Measurements from ENCODE around the gene TMEM244. TPM values are rescaled to one million over a fixed set of nuclear protein-coding genes. Genes with fewer than 3 reads are reported as not detected.
"Not testable (repeated sequence)": the region's sequence is repeated elsewhere in the genome, so short reads cannot be mapped to it uniquely, and the experiment has no call there.

The TMEM244 gene
- total and polyA plus RNA-seq, 2 donors: not detected

DNA sequence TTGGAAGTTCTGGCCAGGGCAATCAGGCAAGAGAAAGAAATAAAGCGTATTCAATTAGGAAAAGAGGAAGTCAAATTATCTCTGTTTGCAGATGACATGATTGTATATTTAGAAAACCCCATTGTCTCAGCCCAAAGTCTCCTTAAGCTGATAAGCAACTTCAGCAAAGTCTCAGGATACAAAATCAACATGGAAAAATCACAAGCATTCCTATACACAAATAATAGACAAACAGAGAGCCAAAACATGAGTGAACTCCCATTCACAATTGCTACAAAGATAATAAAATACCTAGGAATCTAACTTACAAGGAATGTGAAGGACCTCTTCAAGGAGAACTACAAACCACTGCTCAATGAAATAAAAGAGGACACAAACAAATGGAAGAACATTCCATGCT, 21.6 kb downstream of the TMEM244 start:
- not testable (repeated sequence) for DNase-seq (ENCODE audit: low read depth in 6 of 9, low spot score in 9 of 9); H3K4me3 ChIP-seq (ENCODE audit: low read length in 2 of 2); H3K36me3 ChIP-seq (ENCODE audit: control insufficient read depth in 2 of 2, insufficient read depth in 2 of 2, low read length in 1 of 2); H3K27me3 ChIP-seq (ENCODE audit: control insufficient read depth in 2 of 2, insufficient read depth in 1 of 2, low read length in 1 of 2); H3K27ac ChIP-seq (ENCODE audit: low read depth in 1 of 2, low read length in 1 of 2); H3K4me1 ChIP-seq (ENCODE audit: control insufficient read depth in 2 of 2, insufficient read depth in 2 of 2, low read length in 2 of 2); H3K9me3 ChIP-seq (ENCODE audit: control insufficient read depth in 2 of 2, insufficient read depth in 1 of 2, low read length in 1 of 2)
- WGBS: 34% methylated on average over 1 of the region's 1 CpG

DNA sequence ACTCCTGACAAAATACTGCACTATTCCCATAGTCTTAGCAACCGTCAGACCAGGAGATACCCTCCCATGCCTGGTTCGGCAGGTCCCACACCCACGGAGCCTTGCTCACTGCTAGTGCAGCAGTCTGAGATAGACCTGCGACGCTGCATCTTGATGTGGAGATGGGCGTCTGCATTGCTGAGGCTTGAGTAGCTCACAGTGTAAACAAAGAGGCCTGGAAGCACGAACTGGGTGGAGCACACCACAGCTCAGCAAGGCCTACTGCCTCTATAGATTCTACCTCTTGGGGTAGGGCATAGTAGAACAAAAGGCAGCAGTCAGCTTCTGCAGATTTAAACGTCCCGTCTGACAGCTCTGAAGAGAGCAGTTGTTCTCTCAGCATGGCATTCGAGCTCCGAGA, 25.4 kb downstream of the TMEM244 start:
- 88% methylated on average over 11 of the region's 11 CpGs for WGBS
- Histone ChIP-seq H3K4me1 (ENCODE audit: control insufficient read depth in 2 of 2, insufficient read depth in 2 of 2, low read length in 2 of 2) (no peaks in the 10 kb centered on the region), H3K4me3 (ENCODE audit: low read length in 2 of 2) (no peak overlapping the region), H3K27ac (ENCODE audit: low read depth in 1 of 2, low read length in 1 of 2) (no peak overlapping the region), H3K36me3 (ENCODE audit: control insufficient read depth in 2 of 2, insufficient read depth in 2 of 2, low read length in 1 of 2) (no peaks in the 10 kb centered on the region), H3K27me3 (ENCODE audit: control insufficient read depth in 2 of 2, insufficient read depth in 1 of 2, low read length in 1 of 2) (no peaks in the 10 kb centered on the region), H3K9me3 (ENCODE audit: control insufficient read depth in 2 of 2, insufficient read depth in 1 of 2, low read length in 1 of 2) (no peaks in the 10 kb centered on the region)
- no peak for DNase-seq (ENCODE audit: low read depth in 6 of 9, low spot score in 9 of 9)

DNA sequence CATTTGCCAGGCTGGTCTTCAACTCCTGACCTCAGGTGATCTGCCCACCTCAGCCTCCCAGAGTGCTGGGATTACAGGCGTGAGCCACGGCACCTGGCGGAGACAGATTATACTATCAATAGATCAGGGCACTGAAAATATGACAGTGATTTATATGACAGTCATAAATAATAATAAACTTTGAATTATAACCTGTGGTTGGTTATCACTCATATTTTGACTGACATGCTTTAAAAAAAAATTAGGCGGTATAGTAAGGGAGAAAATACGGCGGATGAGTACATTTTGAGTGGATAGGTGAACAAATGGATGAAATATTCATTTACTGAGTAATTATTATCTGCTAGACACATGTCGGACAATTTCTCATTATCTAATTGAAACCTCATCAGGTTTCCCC, 28.8 kb downstream of the TMEM244 start:
- no peak overlapping the region for H3K4me3 ChIP-seq (ENCODE audit: low read length in 2 of 2)
- no peak overlapping the region for H3K27ac ChIP-seq (ENCODE audit: low read depth in 1 of 2, low read length in 1 of 2)
- WGBS: 92% methylated on average over 7 of the region's 7 CpGs
- no peaks in the 10 kb centered on the region for H3K9me3 ChIP-seq (ENCODE audit: control insufficient read depth in 2 of 2, insufficient read depth in 1 of 2, low read length in 1 of 2)
- no peaks in the 10 kb centered on the region for H3K36me3 ChIP-seq (ENCODE audit: control insufficient read depth in 2 of 2, insufficient read depth in 2 of 2, low read length in 1 of 2)
- DNase-seq (ENCODE audit: low read depth in 6 of 9, low spot score in 9 of 9): no peak
- H3K4me1 ChIP-seq (ENCODE audit: control insufficient read depth in 2 of 2, insufficient read depth in 2 of 2, low read length in 2 of 2): no peaks in the 10 kb centered on the region
- no peaks in the 10 kb centered on the region for H3K27me3 ChIP-seq (ENCODE audit: control insufficient read depth in 2 of 2, insufficient read depth in 1 of 2, low read length in 1 of 2)

DNA sequence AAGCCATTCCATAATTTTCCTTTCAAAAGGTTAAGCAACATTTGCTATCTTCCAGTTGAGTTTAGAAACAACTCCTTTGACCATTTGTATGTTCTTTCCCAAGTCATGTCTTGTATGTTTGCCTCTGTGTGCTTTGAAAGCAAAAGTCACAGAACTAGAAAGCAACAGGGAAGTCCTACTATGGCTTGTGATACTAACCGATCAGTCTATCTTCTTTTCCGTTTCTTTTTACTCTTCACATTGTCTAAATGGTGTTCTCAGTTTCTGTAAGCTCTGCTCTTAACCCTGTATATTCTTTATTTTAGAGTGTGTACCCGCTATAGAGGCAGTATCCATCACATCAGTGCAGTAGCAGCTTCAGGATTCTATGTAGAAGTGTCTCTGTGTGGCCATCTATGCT, 32.9 kb downstream of the TMEM244 start:
- Histone ChIP-seq H3K36me3 (ENCODE audit: control insufficient read depth in 2 of 2, insufficient read depth in 2 of 2, low read length in 1 of 2) (no peaks in the 10 kb centered on the region), H3K9me3 (ENCODE audit: control insufficient read depth in 2 of 2, insufficient read depth in 1 of 2, low read length in 1 of 2) (no peaks in the 10 kb centered on the region), H3K27ac (ENCODE audit: low read depth in 1 of 2, low read length in 1 of 2) (no peak overlapping the region), H3K4me3 (ENCODE audit: low read length in 2 of 2) (no peak overlapping the region), H3K27me3 (ENCODE audit: control insufficient read depth in 2 of 2, insufficient read depth in 1 of 2, low read length in 1 of 2) (no peaks in the 10 kb centered on the region), H3K4me1 (ENCODE audit: control insufficient read depth in 2 of 2, insufficient read depth in 2 of 2, low read length in 2 of 2) (no peaks in the 10 kb centered on the region)
- 80% methylated on average over 3 of the region's 3 CpGs for WGBS
- no peak for DNase-seq (ENCODE audit: low read depth in 6 of 9, low spot score in 9 of 9)

DNA sequence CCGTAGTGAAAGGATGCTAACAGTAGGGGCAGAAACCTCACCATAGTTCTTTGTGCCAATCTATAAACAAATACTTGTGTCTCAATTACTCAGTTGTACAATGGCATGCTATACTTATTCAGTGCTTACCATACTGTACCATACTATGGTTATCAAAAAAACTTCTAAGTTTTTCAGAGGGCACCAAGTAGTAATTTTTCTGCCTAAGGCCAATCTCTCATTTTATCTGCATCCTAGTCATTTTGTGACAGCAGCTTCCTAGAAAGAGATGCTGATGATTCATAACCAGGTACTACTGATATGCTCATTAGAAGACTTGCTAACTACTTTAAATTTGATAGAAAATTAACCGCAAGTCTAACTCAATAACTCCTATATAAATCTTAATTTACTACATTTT, 42.9 kb downstream of the TMEM244 start:
- Histone ChIP-seq H3K27me3 (ENCODE audit: control insufficient read depth in 2 of 2, insufficient read depth in 1 of 2, low read length in 1 of 2) (no peaks in the 10 kb centered on the region), H3K4me1 (ENCODE audit: control insufficient read depth in 2 of 2, insufficient read depth in 2 of 2, low read length in 2 of 2) (no peaks in the 10 kb centered on the region), H3K27ac (ENCODE audit: low read depth in 1 of 2, low read length in 1 of 2) (no peak overlapping the region), H3K36me3 (ENCODE audit: control insufficient read depth in 2 of 2, insufficient read depth in 2 of 2, low read length in 1 of 2) (no peaks in the 10 kb centered on the region), H3K4me3 (ENCODE audit: low read length in 2 of 2) (no peak overlapping the region), H3K9me3 (ENCODE audit: control insufficient read depth in 2 of 2, insufficient read depth in 1 of 2, low read length in 1 of 2) (no peaks in the 10 kb centered on the region)
- WGBS: 99% methylated on average over 2 of the region's 2 CpGs
- DNase-seq (ENCODE audit: low read depth in 6 of 9, low spot score in 9 of 9): no peak

DNA sequence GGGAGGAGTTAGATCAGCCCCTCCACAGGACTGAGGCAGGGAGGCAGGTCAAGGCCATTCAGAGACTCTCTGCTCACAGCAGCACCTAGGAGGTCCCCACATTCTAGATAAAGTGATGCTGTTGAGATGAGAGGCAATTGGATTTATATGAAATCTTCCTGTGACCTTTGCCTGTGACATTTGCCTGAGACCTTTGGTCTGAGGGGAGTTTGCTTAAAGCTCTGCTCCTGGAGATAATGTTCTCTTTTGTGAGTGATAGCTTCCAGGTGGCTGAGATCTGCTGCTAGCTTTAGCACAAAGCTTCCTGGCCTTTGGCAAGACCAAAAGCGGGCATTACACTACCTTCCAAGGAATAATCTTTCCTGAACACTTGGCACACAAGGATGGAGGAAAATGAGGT, 43.3 kb downstream of the TMEM244 start:
- H3K4me3 ChIP-seq (ENCODE audit: low read length in 2 of 2): no peak overlapping the region
- no peak overlapping the region for H3K27ac ChIP-seq (ENCODE audit: low read depth in 1 of 2, low read length in 1 of 2)
- no peaks in the 10 kb centered on the region for H3K9me3 ChIP-seq (ENCODE audit: control insufficient read depth in 2 of 2, insufficient read depth in 1 of 2, low read length in 1 of 2)
- H3K4me1 ChIP-seq (ENCODE audit: control insufficient read depth in 2 of 2, insufficient read depth in 2 of 2, low read length in 2 of 2): no peaks in the 10 kb centered on the region
- DNase-seq (ENCODE audit: low read depth in 6 of 9, low spot score in 9 of 9): no peak
- H3K36me3 ChIP-seq (ENCODE audit: control insufficient read depth in 2 of 2, insufficient read depth in 2 of 2, low read length in 1 of 2): no peaks in the 10 kb centered on the region
- H3K27me3 ChIP-seq (ENCODE audit: control insufficient read depth in 2 of 2, insufficient read depth in 1 of 2, low read length in 1 of 2): no peaks in the 10 kb centered on the region
- WGBS: 95% methylated on average over 1 of the region's 1 CpG

DNA sequence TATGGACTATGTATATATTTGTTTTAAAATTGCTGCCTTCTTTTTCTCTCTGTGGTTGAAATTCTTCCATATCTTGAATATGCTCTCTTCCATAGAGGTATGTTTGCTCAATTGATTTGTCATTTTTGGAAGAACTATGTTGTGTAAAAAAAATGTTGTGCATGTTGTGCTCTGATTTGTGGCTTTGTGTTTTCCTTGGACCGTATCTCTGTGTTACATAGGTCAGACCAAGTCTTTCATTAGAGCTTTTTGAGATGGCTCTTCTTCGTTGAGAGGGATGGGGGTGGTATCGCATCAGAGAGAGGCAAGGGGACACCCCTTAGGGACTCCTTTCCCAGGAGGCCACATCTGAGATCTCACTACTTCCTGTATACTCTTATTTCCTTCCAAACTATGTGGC, 43.8 kb downstream of the TMEM244 start:
- Histone ChIP-seq H3K36me3 (ENCODE audit: control insufficient read depth in 2 of 2, insufficient read depth in 2 of 2, low read length in 1 of 2) (no peaks in the 10 kb centered on the region), H3K9me3 (ENCODE audit: control insufficient read depth in 2 of 2, insufficient read depth in 1 of 2, low read length in 1 of 2) (no peaks in the 10 kb centered on the region), H3K4me1 (ENCODE audit: control insufficient read depth in 2 of 2, insufficient read depth in 2 of 2, low read length in 2 of 2) (no peaks in the 10 kb centered on the region), H3K4me3 (ENCODE audit: low read length in 2 of 2) (no peak overlapping the region), H3K27me3 (ENCODE audit: control insufficient read depth in 2 of 2, insufficient read depth in 1 of 2, low read length in 1 of 2) (no peaks in the 10 kb centered on the region), H3K27ac (ENCODE audit: low read depth in 1 of 2, low read length in 1 of 2) (no peak overlapping the region)
- 94% methylated on average over 3 of the region's 3 CpGs for WGBS
- no peak for DNase-seq (ENCODE audit: low read depth in 6 of 9, low spot score in 9 of 9)

DNA sequence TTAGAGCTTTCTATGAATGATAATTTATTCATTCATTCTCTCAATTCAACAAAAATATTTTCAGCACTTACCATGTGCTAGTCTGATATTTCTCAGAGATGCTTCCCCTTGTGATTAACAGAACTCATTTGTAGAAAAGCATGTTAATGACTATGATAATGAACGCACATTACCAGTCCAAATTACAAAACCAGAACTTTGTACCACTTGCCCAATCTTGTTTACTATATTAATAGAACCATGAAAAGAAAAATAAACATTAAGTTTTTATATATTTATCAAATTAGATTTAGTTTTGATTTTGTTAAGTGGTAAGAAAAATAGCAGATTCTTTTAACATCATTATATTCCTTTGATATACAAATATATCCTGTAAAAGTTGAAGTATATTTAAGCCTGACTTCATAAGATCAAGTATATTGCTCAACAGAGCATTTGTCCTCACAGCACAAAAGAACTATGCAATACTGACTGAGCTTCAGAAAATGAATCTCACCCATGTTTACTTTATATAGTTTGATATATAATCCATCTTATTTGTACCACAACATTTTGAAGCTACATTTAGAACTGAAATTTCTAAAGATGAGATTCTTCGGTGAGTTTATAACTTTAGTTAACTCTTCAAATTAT, 48.9 kb downstream of the TMEM244 start:
- H3K27me3 ChIP-seq (ENCODE audit: control insufficient read depth in 2 of 2, insufficient read depth in 1 of 2, low read length in 1 of 2): no peaks in the 10 kb centered on the region
- H3K36me3 ChIP-seq (ENCODE audit: control insufficient read depth in 2 of 2, insufficient read depth in 2 of 2, low read length in 1 of 2): no peaks in the 10 kb centered on the region
- H3K27ac ChIP-seq (ENCODE audit: low read depth in 1 of 2, low read length in 1 of 2): no peak overlapping the region
- no peak overlapping the region for H3K4me3 ChIP-seq (ENCODE audit: low read length in 2 of 2)
- H3K4me1 ChIP-seq (ENCODE audit: control insufficient read depth in 2 of 2, insufficient read depth in 2 of 2, low read length in 2 of 2): no peaks in the 10 kb centered on the region
- no peak for DNase-seq (ENCODE audit: low read depth in 6 of 9, low spot score in 9 of 9)
- WGBS: 98% methylated on average over 2 of the region's 2 CpGs
- no peaks in the 10 kb centered on the region for H3K9me3 ChIP-seq (ENCODE audit: control insufficient read depth in 2 of 2, insufficient read depth in 1 of 2, low read length in 1 of 2)

DNA sequence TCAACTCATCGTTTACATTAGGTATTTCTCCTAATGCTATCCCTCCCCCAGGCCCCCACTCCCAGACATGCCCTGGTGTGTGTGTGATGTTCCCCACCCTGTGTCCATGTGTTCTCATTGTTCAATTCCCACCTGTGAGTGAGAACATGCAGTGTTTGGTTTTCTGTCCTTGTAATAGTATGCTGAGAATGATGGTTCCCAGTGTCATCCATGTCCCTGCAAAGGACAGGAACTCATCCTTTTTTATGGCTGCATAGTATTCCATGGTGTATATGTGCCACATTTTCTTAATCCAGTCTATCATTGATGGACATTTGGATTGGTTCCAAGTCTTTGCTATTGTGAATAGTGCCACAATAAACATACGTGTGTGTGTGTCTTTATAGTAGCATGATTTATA, 54.0 kb downstream of the TMEM244 start:
- H3K27ac ChIP-seq (ENCODE audit: low read depth in 1 of 2, low read length in 1 of 2); H3K9me3 ChIP-seq (ENCODE audit: control insufficient read depth in 2 of 2, insufficient read depth in 1 of 2, low read length in 1 of 2); DNase-seq (ENCODE audit: low read depth in 6 of 9, low spot score in 9 of 9); H3K4me1 ChIP-seq (ENCODE audit: control insufficient read depth in 2 of 2, insufficient read depth in 2 of 2, low read length in 2 of 2); H3K36me3 ChIP-seq (ENCODE audit: control insufficient read depth in 2 of 2, insufficient read depth in 2 of 2, low read length in 1 of 2); H3K4me3 ChIP-seq (ENCODE audit: low read length in 2 of 2); H3K27me3 ChIP-seq (ENCODE audit: control insufficient read depth in 2 of 2, insufficient read depth in 1 of 2, low read length in 1 of 2): not testable (repeated sequence)
- WGBS: 98% methylated on average over 2 of the region's 2 CpGs

DNA sequence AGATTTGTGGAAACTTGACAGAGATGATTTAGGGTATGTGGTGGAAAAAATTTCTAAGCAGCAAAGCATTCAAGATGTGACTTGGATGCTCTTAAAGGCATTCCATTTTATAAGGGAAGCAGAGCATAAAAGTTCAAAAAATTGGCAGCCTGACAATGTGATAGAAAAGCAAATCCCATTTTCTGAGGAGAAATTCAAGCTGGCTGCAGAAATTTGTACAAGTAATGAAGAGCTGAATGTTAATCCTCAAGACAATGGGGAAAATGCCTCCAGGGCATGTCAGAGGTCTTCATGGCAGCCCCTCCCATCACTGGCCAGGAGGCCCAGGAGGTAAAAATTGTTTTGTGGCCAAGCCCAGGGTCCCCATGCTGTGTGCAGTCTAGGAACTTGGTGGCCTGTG, 58.2 kb downstream of the TMEM244 start:
- not testable (repeated sequence) for DNase-seq (ENCODE audit: low read depth in 6 of 9, low spot score in 9 of 9); H3K27me3 ChIP-seq (ENCODE audit: control insufficient read depth in 2 of 2, insufficient read depth in 1 of 2, low read length in 1 of 2); H3K27ac ChIP-seq (ENCODE audit: low read depth in 1 of 2, low read length in 1 of 2)

More for the DNA sequence above, 58.2 kb downstream of the TMEM244 start:
- not testable (repeated sequence) for H3K4me1 ChIP-seq (ENCODE audit: control insufficient read depth in 2 of 2, insufficient read depth in 2 of 2, low read length in 2 of 2); H3K4me3 ChIP-seq (ENCODE audit: low read length in 2 of 2); H3K9me3 ChIP-seq (ENCODE audit: control insufficient read depth in 2 of 2, insufficient read depth in 1 of 2, low read length in 1 of 2); H3K36me3 ChIP-seq (ENCODE audit: control insufficient read depth in 2 of 2, insufficient read depth in 2 of 2, low read length in 1 of 2)

Data from thymus (tissue), 11 donors.